Left kidney (tissue), 2 donors: ENCODE data around the gene SAMD4A. TPM values are rescaled to one million over a fixed set of nuclear protein-coding genes. Genes with fewer than 3 reads are reported as not detected.
"Not testable (repeated sequence)": the region's sequence is repeated elsewhere in the genome, so short reads cannot be mapped to it uniquely, and the experiment has no call there.

Experiments used
- DNase-seq: peaks from one replicate; pipeline ENCODE4 v3.0.0-alpha.2; 2013
- polyA plus RNA-seq: library from polyadenylated mRNA; unstranded; fragments of 120-200 nt; gene quantifications from one replicate; pipeline ENCODE4 v1.2.1, GENCODE V29; 2013; ENCODE audit not compliant: insufficient read length

The SAMD4A gene
- polyA plus RNA-seq, 1 donor: 10.1 TPM

DNA sequence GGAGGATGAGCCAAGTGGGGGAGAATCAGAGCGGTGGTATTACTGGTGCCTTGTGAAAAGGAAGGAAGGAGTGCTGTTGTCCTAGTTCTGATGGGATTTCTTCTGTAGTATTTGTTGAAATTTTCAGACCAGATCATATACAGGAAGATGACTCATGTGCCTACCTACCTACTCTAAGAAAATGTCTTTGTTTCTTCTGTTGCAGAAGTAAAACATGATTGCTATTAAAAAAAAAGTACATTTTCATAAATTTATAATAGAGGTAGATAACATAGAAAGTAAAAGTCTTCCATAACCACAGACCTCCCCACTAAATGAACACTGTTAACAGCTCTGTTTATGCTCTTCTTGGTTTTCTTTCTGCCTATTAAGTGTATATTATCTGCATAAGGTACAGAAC lies 26.9 kb downstream of the SAMD4A start:
- DNase-seq: no peak

DNA sequence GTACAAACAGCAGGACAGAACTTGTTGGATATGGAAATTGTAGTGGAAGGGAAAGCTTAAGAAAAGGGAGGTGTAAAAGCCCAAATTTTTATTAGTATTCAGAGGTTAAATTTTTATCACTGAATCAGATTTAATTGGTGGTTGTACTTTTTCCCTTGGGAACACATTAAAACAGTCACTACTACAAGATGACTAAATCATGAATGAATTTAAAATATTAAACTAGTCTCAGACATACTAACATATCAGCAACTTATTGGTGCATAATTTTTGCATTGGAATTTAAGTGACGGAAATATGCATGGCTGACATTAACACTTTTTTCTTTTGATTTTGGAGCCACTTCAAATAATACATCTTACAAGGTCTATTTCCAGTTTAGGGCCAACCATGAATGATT lies 27.6 kb downstream of the SAMD4A start:
- DNase-seq: no peak

DNA sequence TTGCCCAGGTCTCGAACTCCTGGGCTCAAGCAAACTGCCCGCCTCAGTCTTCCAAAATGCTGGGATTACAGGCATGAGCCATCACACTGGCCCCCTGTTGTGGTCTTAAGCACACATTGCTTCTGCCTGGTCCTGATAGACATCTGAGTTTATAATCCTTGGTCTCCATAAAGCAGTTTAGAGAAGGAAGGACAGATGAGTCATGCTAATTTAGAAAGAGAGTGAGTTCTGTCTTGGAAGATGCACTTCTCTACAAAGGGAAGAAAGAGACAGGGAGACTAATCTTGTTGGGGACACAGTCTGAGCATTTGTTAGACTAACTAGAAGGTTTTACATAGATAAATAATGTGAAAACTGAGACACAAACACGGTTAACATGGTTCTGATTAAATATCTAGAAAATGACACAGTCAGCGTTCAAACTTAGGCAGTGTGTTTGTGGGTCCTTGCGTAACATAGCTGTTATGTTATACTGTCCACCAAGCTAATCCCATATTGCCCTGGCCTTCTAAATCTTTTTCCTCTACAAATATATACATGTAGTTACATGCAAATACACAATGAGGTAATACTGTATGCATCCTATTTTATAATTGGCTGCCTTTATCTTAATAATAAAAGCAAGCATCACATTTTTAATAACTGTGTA lies 31.0 kb downstream of the SAMD4A start:
- DNase-seq: no peak

DNA sequence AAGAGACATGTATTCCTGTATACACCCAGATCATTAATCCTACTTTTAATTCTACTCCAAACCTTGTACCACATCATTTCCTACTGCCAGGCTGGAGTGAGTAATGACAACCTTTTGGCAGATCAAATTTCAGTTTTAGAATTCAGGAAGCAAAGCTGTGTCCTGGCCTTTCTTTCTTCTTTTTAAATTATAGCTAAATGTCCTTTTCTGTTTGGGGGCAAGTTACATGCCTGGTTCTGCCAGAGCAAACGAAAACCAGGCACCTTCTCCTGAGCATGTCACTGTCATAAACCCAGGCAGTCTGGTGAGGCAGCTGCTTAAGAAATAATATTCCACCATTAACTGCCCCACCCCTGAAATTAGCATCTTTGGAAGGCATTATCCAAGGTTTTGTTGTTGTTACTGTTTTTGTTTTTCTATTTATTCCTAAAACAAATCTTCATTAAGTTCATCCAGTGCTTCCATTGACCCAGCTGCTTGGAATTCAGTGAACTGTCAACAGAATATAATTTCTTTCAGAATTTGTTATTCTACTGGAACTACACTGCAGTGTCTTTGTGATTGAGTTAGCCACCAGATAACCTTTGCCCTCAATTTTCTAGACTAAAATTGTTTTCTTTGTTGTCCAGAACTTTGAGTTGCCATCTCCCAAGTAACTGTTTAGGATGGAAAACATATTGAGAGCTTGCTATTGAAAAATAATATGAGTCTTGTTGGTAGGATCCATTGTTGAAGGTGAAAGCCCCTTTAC lies 33.2 kb downstream of the SAMD4A start:
- DNase-seq: peak; percentile 40

- no peak for DNase-seq
Observed at GRCh38 chr14:54600717-54601109, 33.8 kb downstream of the SAMD4A start.

GRCh38 chr14:54603362-54603761 lies 36.4 kb downstream of the SAMD4A start:
- no peak for DNase-seq

DNA sequence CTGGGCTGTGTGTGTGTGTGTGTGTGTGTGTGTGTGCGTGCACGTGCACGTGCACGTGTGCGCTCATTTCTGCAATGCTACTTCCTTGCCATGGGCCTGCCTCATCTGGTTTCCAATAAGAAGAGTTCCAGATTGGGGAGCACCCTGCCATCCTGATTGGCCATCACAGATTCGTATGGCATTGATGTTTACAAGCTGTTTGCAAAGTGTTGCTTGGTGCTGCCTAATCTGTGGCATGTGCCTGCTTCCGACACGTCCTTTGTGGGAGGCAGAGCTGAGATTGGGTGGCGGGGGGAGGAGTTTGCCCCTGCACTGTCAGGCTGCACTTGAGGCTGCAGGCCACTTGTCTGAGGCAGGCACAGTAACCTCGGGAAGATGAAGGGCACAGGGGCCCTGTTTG lies 39.2 kb downstream of the SAMD4A start:
- no peak for DNase-seq

DNA sequence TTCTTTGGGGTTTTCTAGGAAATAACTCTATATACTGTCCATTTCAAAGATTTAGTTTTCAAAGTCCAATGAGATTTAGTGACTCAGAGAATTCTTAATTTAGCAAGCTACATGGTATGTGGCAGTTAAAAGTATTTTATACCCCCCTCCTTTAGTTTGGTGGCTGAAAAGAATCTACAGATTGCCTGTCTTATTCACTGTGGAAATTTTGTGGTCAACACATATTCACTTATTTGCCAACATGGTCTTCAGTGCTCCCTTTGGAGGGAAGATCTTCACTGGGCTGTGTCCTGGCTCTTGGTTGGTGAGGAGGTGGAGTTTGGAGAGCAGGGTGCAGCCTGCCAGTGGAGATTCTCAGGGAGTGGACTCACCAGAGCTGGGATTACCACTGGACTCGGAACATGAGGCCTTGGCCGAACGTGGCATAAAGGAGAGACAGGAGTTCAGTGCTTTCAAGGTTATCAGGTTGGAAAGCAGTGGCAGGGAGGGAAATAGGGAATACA lies 39.8 kb downstream of the SAMD4A start:
- DNase-seq: no peak

- no peak for DNase-seq
Observed at GRCh38 chr14:54609576-54609975, 42.6 kb downstream of the SAMD4A start.

- DNase-seq: no peak
Observed at GRCh38 chr14:54610051-54610977, 43.4 kb downstream of the SAMD4A start.

GRCh38 chr14:54614296-54614695 lies 47.4 kb downstream of the SAMD4A start:
- no peak for DNase-seq

- no peak for DNase-seq
Observed at GRCh38 chr14:54617467-54617866, 50.5 kb downstream of the SAMD4A start.

GRCh38 chr14:54621686-54622085 lies 54.8 kb downstream of the SAMD4A start:
- no peak for DNase-seq

- DNase-seq: no peak
Observed at GRCh38 chr14:54622192-54622958, 55.4 kb downstream of the SAMD4A start.

DNA sequence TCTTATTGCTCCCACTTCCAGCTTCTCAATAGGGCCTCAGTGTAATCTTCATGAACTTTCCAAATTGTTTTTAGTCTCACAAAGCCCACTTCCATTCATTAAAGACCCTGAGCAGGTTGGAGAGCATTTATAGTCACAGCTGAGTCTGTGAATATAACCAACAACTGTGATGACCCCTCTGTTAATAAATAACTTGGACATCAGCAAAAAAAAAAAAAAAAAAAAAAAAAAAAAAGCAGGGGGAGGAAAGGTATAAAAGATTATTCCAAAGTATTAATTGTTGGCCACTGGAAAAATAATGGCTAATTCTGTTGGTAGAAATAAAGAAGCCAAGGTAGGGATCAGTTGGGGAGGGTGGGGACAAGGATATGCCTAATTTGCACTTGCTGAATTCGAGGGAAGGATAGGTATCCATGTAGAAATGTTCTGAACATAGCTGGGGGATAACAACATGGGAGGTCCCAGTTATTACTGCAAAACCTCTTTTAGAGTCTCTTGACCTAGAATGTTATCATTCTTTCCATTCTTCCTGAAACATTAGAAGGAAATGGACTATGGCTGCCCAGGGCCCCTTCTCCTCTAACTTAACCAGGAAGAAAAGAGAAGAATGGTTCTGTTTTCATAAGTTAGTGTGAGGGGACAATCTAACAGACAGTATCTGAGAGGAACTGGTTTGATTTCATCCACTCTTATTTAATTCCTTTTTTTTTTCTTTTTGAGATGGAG lies 56.5 kb downstream of the SAMD4A start:
- no peak for DNase-seq

DNA sequence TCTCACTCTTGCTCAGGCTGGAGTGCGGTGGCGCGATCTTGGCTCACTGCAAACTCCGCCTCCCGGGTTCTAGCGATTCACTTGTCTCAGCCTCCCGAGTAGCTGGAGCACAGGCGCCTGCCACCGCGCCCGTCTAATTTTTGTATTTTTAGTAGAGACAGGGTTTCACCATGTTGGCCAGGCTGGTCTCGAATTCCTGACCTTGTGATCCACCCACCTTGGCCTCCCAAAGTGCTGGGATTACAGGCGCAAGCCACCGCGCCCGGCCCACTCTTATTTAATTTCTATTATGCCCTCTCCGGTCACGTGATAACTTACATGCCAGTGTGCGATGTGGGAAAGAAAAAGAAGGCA lies 57.1 kb downstream of the SAMD4A start:
- DNase-seq: not testable (repeated sequence)

DNA sequence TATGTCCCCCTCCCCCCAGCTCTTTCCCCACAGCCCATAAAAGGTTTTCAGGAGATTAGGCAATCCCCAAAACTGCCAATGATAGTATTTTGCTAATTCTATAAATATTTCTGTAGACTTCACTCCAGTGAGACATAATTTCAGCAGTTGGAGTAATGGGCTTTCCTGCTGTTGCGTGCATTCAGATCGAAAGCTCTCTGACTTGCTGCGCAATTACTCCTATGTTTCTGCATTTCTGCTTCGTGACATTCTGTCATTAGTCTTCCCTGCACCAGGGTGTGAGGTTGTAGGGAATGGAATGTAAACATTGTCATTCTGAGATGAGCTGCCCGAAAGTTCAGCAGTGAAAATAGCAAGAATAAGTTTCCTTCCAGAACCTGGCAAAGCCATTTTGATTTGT lies 58.2 kb downstream of the SAMD4A start:
- no peak for DNase-seq

- no peak for DNase-seq
Observed at GRCh38 chr14:54627219-54627539, 60.3 kb downstream of the SAMD4A start.

DNA sequence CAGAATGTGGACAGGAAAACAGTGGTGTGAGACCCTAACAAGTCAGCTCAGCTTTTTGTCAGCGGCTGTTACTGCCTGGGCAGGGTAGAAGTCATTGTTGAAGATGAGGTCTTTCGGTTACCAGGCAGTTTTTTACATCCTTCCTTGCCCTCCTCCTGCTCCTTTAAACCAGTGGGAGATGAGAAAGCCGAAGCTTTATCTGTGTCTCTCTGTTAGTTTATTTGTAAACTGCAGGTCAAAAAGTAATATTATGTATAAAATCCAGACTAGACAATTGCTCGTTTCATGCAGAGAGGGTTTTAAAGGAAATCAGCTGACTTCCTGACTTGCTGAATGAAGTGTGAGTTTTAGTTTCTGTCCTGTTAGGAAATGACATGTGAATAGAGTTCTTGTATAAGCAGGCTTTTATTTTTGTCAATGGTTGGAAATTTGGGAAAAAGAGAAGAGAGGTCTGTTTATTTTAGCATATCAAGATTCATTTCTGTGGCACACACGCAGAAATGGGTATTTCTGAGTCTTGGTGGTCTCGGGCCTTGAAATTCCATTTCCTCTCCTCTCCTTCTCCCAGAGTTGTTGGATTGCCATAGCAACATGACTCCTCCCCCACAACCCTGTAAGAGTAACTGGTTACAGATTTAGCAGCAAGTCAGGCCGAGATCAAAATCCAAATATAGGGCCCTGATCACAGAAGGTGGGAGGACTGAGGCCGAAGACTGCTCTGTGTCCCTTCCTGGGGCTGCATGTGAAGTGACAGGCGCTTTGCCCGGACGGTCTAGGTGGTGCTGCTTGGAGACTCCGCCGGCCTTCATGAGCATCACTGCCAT lies 60.8 kb downstream of the SAMD4A start:
- DNase-seq: peak; percentile 79

- DNase-seq: no peak
Observed at GRCh38 chr14:54629183-54629582, 62.3 kb downstream of the SAMD4A start.
